DND-41 (cell line): ENCODE results near the gene PPP1R10.

ENCODE experiments used
- ATAC-seq: fragments of 200-7000 bp; cut with Tn5 transposase; 3 replicates; pipeline ENCODE4 v1.9.1; 2021; ENCODE audit warnings: low read depth; ENCODE audit not compliant: insufficient read depth
- DNase-seq: peaks from one replicate; pipeline ENCODE4 v3.0.0-alpha.2; 2020
- H2AFZ ChIP-seq: 2 replicates; pipeline ENCODE4 v1.6.0; 2012; ENCODE audit warnings: low read depth, low read length
- H3K27ac ChIP-seq: 2 replicates; pipeline ENCODE4 v1.5.1; 2012; ENCODE audit warnings: low read length, inconsistent platforms
- H3K27me3 ChIP-seq: fragments of 200-600 bp; sonication (generic); 2 replicates; pipeline ENCODE4 v1.6.0; 2012; ENCODE audit warnings: low read length, mild to moderate bottlenecking, inconsistent platforms; ENCODE audit not compliant: insufficient read depth, poor library complexity
- H3K36me3 ChIP-seq: 2 replicates; pipeline ENCODE4 v1.5.1; 2012; ENCODE audit warnings: low read length, inconsistent platforms; ENCODE audit not compliant: insufficient read depth
- H3K4me1 ChIP-seq: 2 replicates; pipeline ENCODE4 v1.5.1; 2012; ENCODE audit warnings: mild to moderate bottlenecking, low read length; ENCODE audit not compliant: insufficient read depth
- H3K4me2 ChIP-seq: 2 replicates; pipeline ENCODE4 v1.6.0; 2012; ENCODE audit warnings: mild to moderate bottlenecking, moderate library complexity, low read length, inconsistent platforms; ENCODE audit not compliant: insufficient read depth
- H3K4me3 ChIP-seq, 2 experiments: fragments of 200-600 bp in 1 of 2; shearing (Covaris generic) in 1 of 2; 2 replicates each; pipeline ENCODE4 v1.5.1; 2012 to 2016; ENCODE audit warnings: inconsistent platforms in 2 of 2, low read length in 2 of 2, mild to moderate bottlenecking in 2 of 2, low read depth in 1 of 2, moderate library complexity in 1 of 2
- H3K79me2 ChIP-seq: 2 replicates; pipeline ENCODE4 v1.6.0; 2012; ENCODE audit warnings: low read length, inconsistent platforms; ENCODE audit not compliant: insufficient read depth
- H3K9ac ChIP-seq: 2 replicates; pipeline ENCODE4 v1.6.0; 2012; ENCODE audit warnings: low read depth, mild to moderate bottlenecking, inconsistent platforms, low read length, moderate library complexity
- H3K9me3 ChIP-seq: 2 replicates; pipeline ENCODE4 v1.5.1; 2012; ENCODE audit warnings: low read length, moderate library complexity, mild to moderate bottlenecking, inconsistent platforms; ENCODE audit not compliant: insufficient read depth, severe bottlenecking
- H4K20me1 ChIP-seq: 2 replicates; pipeline ENCODE4 v1.6.0; 2012; ENCODE audit warnings: low read length; ENCODE audit not compliant: insufficient read depth
- CTCF ChIP-seq: IDR thresholded peaks from 2 replicates; pipeline ENCODE4 v1.5.1; 2012; ENCODE audit warnings: borderline replicate concordance, low read length, moderate library complexity, mild to moderate bottlenecking; ENCODE audit not compliant: poor library complexity, severe bottlenecking; ENCODE audit errors: extremely low read depth
- EZH2 ChIP-seq: IDR thresholded peaks from 3 replicates; pipeline ENCODE4 v1.6.1; 2012; ENCODE audit warnings: borderline replicate concordance, low read depth, mild to moderate bottlenecking, moderate library complexity, low read length, inconsistent platforms; ENCODE audit not compliant: severe bottlenecking

Gene PPP1R10

GRCh38 chr6:30556066-30556905 is 60.8 kb downstream of the PPP1R10 start, which contains the start of gene GNL1:
Gene GNL1 (minus strand): TSS chr6:30556489. CDS start chr6:30556203, 286 bp downstream.
- Histone ChIP-seq H3K4me2 (peak within 1 kb of the TSS; percentile 95), H2AFZ (peak within 1 kb of the TSS; percentile 66), H3K79me2 (peaks cover 31% of the 10 kb centered on the region)

GRCh38 chr6:30555816-30556065 is 61.3 kb downstream of the PPP1R10 start:
- H3K27ac ChIP-seq = peak overlapping the region; percentile 80
- peaks cover 31% of the 10 kb centered on the region for H3K4me1 ChIP-seq
- H3K9me3 ChIP-seq = no peaks in the 10 kb centered on the region
- H3K4me3 ChIP-seq = peak overlapping the region; percentile 26 to 62
- no peak for TF ChIP-seq EZH2
- no peak for TF ChIP-seq CTCF
- peak overlapping the region; percentile 64 for H3K9ac ChIP-seq
- H3K27me3 ChIP-seq = no peaks in the 10 kb centered on the region
- ATAC-seq (no peak), DNase-seq (no peak)
- H4K20me1 ChIP-seq = peaks cover 11% of the 10 kb centered on the region; the same call in 1 of the 2 replicates
- peak overlapping the region; percentile 66 for H2AFZ ChIP-seq
- peaks cover 31% of the 10 kb centered on the region for H3K79me2 ChIP-seq
- peak overlapping the region; percentile 95 for H3K4me2 ChIP-seq
- peaks cover 54% of the 10 kb centered on the region for H3K36me3 ChIP-seq

More at GRCh38 chr6:30556066-30556905, 60.8 kb downstream of the PPP1R10 start, which contains the start of gene GNL1:
- peaks cover 31% of the 10 kb centered on the region for H3K4me1 ChIP-seq
- peak; percentile 25 for TF ChIP-seq CTCF
- TF ChIP-seq EZH2 = no peak
- H3K27me3 ChIP-seq = no peaks in the 10 kb centered on the region
- H4K20me1 ChIP-seq = peaks cover 11% of the 10 kb centered on the region; the same call in 1 of the 2 replicates
- H3K9me3 ChIP-seq = no peaks in the 10 kb centered on the region
- DNase-seq = peak; percentile 92
- H3K36me3 ChIP-seq = peaks cover 53% of the 10 kb centered on the region
- H3K9ac ChIP-seq = peak within 1 kb of the TSS; percentile 64
- peak within 1 kb of the TSS; percentile 26 to 62 for H3K4me3 ChIP-seq
- peak within 1 kb of the TSS; percentile 80 for H3K27ac ChIP-seq
- peak; percentile 62 for ATAC-seq

GRCh38 chr6:30554962-30555815 is 61.9 kb downstream of the PPP1R10 start:
- peak overlapping the region; percentile 26 to 62; a peak in 3 of 4 replicates for H3K4me3 ChIP-seq
- DNase-seq = no peak
- no peaks in the 10 kb centered on the region for H3K9me3 ChIP-seq

More at GRCh38 chr6:30554962-30555815, 61.9 kb downstream of the PPP1R10 start:
- Histone ChIP-seq H2AFZ (peak overlapping the region; percentile 66; the same call in 1 of the 2 replicates), H3K27ac (peak overlapping the region; percentile 80), H3K9ac (peak overlapping the region; percentile 64), H3K4me1 (peaks cover 31% of the 10 kb centered on the region), H3K4me2 (peak overlapping the region; percentile 95), H4K20me1 (peaks cover 13% of the 10 kb centered on the region; the same call in 1 of the 2 replicates), H3K27me3 (no peaks in the 10 kb centered on the region), H3K79me2 (peaks cover 31% of the 10 kb centered on the region), H3K36me3 (peaks cover 59% of the 10 kb centered on the region)
- TF ChIP-seq CTCF (no peak), EZH2 (no peak)
- no peak for ATAC-seq
